ENCODE results near the gene IFITM10.

Gene IFITM10

GRCh38 chr11:1792461-1792860 is 42.1 kb upstream of the IFITM10 start:
- H3K27me3 ChIP-seq (ENCODE audit: low read depth, low read length), result peaks cover 15% of the 10 kb centered on the region; the same call in 1 of the 2 replicates
- no peak overlapping the region for H3K4me3 ChIP-seq (ENCODE audit: low read length)
- no peaks in the 10 kb centered on the region for H4K20me1 ChIP-seq (ENCODE audit: insufficient read depth, low read length)
- H3K9me3 ChIP-seq (ENCODE audit: insufficient read depth, low read length), result no peaks in the 10 kb centered on the region
- TF ChIP-seq EZH2phosphoT487 (IDR thresholded peaks at IDR 0.05; ENCODE audit: low read depth) (no peak), CTCF (IDR thresholded peaks at IDR 0.05; ENCODE audit: low read depth, low read length) (no peak)
- no peaks in the 10 kb centered on the region for H3K36me3 ChIP-seq (replicated peaks; ENCODE audit: low read depth, low read length)
- no peaks in the 10 kb centered on the region for H3K79me2 ChIP-seq (ENCODE audit: low read length)
- no peak overlapping the region for H3K4me2 ChIP-seq (ENCODE audit: low read length)
- no peaks in the 10 kb centered on the region for H3K4me1 ChIP-seq (ENCODE audit: low read length)
- no peak overlapping the region for H3K27ac ChIP-seq (ENCODE audit: low read length)
- H3K9ac ChIP-seq (ENCODE audit: low read length), result no peak overlapping the region
- no peak overlapping the region for H2AFZ ChIP-seq (ENCODE audit: low read depth, low read length)

GRCh38 chr11:1791912-1792311 is 41.5 kb upstream of the IFITM10 start:
- H3K4me2 ChIP-seq (ENCODE audit: low read length), result no peak overlapping the region
- no peaks in the 10 kb centered on the region for H3K79me2 ChIP-seq (ENCODE audit: low read length)
- no peak overlapping the region for H3K4me3 ChIP-seq (ENCODE audit: low read length)
- H3K9me3 ChIP-seq (ENCODE audit: insufficient read depth, low read length), result no peaks in the 10 kb centered on the region
- no peak overlapping the region for H3K27ac ChIP-seq (ENCODE audit: low read length)
- peaks cover 12% of the 10 kb centered on the region; the same call in 1 of the 2 replicates for H3K27me3 ChIP-seq (ENCODE audit: low read depth, low read length)
- H4K20me1 ChIP-seq (ENCODE audit: insufficient read depth, low read length), result no peaks in the 10 kb centered on the region
- TF ChIP-seq CTCF (IDR thresholded peaks at IDR 0.05; ENCODE audit: low read depth, low read length) (no peak), EZH2phosphoT487 (IDR thresholded peaks at IDR 0.05; ENCODE audit: low read depth) (no peak)
- no peaks in the 10 kb centered on the region for H3K36me3 ChIP-seq (replicated peaks; ENCODE audit: low read depth, low read length)
- H3K9ac ChIP-seq (ENCODE audit: low read length), result no peak overlapping the region
- H2AFZ ChIP-seq (ENCODE audit: low read depth, low read length), result no peak overlapping the region
- no peaks in the 10 kb centered on the region for H3K4me1 ChIP-seq (ENCODE audit: low read length)

GRCh38 chr11:1786466-1786865 is 36.1 kb upstream of the IFITM10 start:
- H2AFZ ChIP-seq (ENCODE audit: low read depth, low read length), result no peak overlapping the region
- no peaks in the 10 kb centered on the region for H3K36me3 ChIP-seq (replicated peaks; ENCODE audit: low read depth, low read length)
- H3K27ac ChIP-seq (ENCODE audit: low read length), result no peak overlapping the region
- TF ChIP-seq EZH2phosphoT487 (IDR thresholded peaks at IDR 0.05; ENCODE audit: low read depth) (no peak), CTCF (IDR thresholded peaks at IDR 0.05; ENCODE audit: low read depth, low read length) (no peak)
- no peak overlapping the region for H3K4me3 ChIP-seq (ENCODE audit: low read length)
- H3K27me3 ChIP-seq (ENCODE audit: low read depth, low read length), result peaks cover 26% of the 10 kb centered on the region
- H3K79me2 ChIP-seq (ENCODE audit: low read length), result no peaks in the 10 kb centered on the region
- H3K9me3 ChIP-seq (ENCODE audit: insufficient read depth, low read length), result no peaks in the 10 kb centered on the region
- H3K4me1 ChIP-seq (ENCODE audit: low read length), result no peaks in the 10 kb centered on the region
- H4K20me1 ChIP-seq (ENCODE audit: insufficient read depth, low read length), result no peaks in the 10 kb centered on the region
- no peak overlapping the region for H3K4me2 ChIP-seq (ENCODE audit: low read length)
- no peak overlapping the region for H3K9ac ChIP-seq (ENCODE audit: low read length)

- Histone ChIP-seq H3K27ac (ENCODE audit: low read length) (no peak overlapping the region), H3K9me3 (ENCODE audit: insufficient read depth, low read length) (no peaks in the 10 kb centered on the region), H3K36me3 (replicated peaks; ENCODE audit: low read depth, low read length) (no peaks in the 10 kb centered on the region), H4K20me1 (ENCODE audit: insufficient read depth, low read length) (no peaks in the 10 kb centered on the region), H2AFZ (ENCODE audit: low read depth, low read length) (no peak overlapping the region), H3K27me3 (ENCODE audit: low read depth, low read length) (peaks cover 27% of the 10 kb centered on the region), H3K4me1 (ENCODE audit: low read length) (no peaks in the 10 kb centered on the region), H3K4me2 (ENCODE audit: low read length) (no peak overlapping the region), H3K4me3 (ENCODE audit: low read length) (no peak overlapping the region), H3K79me2 (ENCODE audit: low read length) (no peaks in the 10 kb centered on the region), H3K9ac (ENCODE audit: low read length) (no peak overlapping the region)
- TF ChIP-seq CTCF (IDR thresholded peaks at IDR 0.05; ENCODE audit: low read depth, low read length) (no peak), EZH2phosphoT487 (IDR thresholded peaks at IDR 0.05; ENCODE audit: low read depth) (no peak)
Measured at GRCh38 chr11:1785749-1786413, 35.5 kb upstream of the IFITM10 start.

All from OCI-LY3 (cell line).